SK-N-SH (cell line): ENCODE results near the gene EHMT2. TPM values are rescaled to one million over a fixed set of nuclear protein-coding genes. Genes with fewer than 3 reads are reported as not detected.

Source experiments
- CTCF ChIA-PET: fragments of 300-600, 350-600 bp; formaldehyde crosslinking; extraction: SDS; loops from one replicate; lab custom pipeline; 2021; lab: Yijun Ruan, JAX
- POLR2A ChIA-PET: fragments of 350-600 bp; sonication (Branson Sonifier 250); formaldehyde crosslinking; extraction: SDS; loops from one replicate; lab custom pipeline; 2020; ENCODE audit warnings: antibody characterized with exemption, inconsistent platforms; lab: Yijun Ruan, JAX
- DNase-seq: peaks from one replicate; pipeline ENCODE4 v3.0.0; 2012
- H2AFZ ChIP-seq: fragments of 200-600 bp; sonication (generic); 2 replicates; pipeline ENCODE4 v1.8.1; 2016; ENCODE audit warnings: antibody characterized with exemption, mild to moderate bottlenecking, low read depth
- H3F3A ChIP-seq: fragments of 200-600 bp; sonication (generic); replicated peaks from 2 replicates; pipeline ENCODE3; 2016; ENCODE audit warnings: antibody characterized with exemption, mild to moderate bottlenecking; ENCODE audit not compliant: insufficient read depth
- H3K27ac ChIP-seq, 2 experiments: fragments of 200-500 bp in 1 of 2; fragments of 200-600 bp in 1 of 2; sonication (Bioruptor generic) in 1 of 2; sonication (generic), shearing (Covaris generic) in 1 of 2; 2 replicates each; pipeline versions ENCODE4 v1.5.1 to v1.6.1; 2014 to 2016; ENCODE audit warnings: low read depth in 2 of 2, inconsistent platforms in 1 of 2, low read length in 1 of 2, mild to moderate bottlenecking in 1 of 2, mixed read lengths in 1 of 2
- H3K27me3 ChIP-seq: fragments of 200-600 bp; sonication (generic), shearing (Covaris generic); 2 replicates; pipeline ENCODE4 v1.6.1; 2016; ENCODE audit warnings: mixed run types; ENCODE audit not compliant: insufficient read depth
- H3K36me3 ChIP-seq, 2 experiments: fragments of 200-500 bp in 1 of 2; fragments of 200-600 bp in 1 of 2; sonication (Bioruptor generic) in 1 of 2; sonication (generic) in 1 of 2; replicated peaks in 1 of 2; 2 replicates each; pipeline versions ENCODE3 to v1.5.1; 2014 to 2016; ENCODE audit warnings: low read length in 1 of 2, mild to moderate bottlenecking in 1 of 2; ENCODE audit not compliant: insufficient read depth in 2 of 2, control insufficient read depth in 1 of 2
- H3K4me1 ChIP-seq, 2 experiments: fragments of 200-500 bp in 1 of 2; fragments of 200-600 bp in 1 of 2; sonication (Bioruptor generic) in 1 of 2; sonication (generic), shearing (Covaris generic) in 1 of 2; 2 replicates each; pipeline versions ENCODE4 v1.5.1 to v1.6.1; 2014 to 2016; ENCODE audit warnings: low read depth in 1 of 2, low read length in 1 of 2, mixed run types in 1 of 2; ENCODE audit not compliant: insufficient read depth in 2 of 2, control insufficient read depth in 1 of 2
- H3K4me2 ChIP-seq: fragments of 200-600 bp; sonication (generic), shearing (Covaris generic); 2 replicates; pipeline ENCODE4 v1.6.1; 2017; ENCODE audit warnings: mixed run types
- H3K4me3 ChIP-seq, 2 experiments: fragments of 200-500 bp in 1 of 2; fragments of 200-600 bp in 1 of 2; sonication (Bioruptor generic) in 1 of 2; sonication (generic), shearing (Covaris generic) in 1 of 2; 2 replicates each; pipeline versions ENCODE4 v1.5.1 to v1.8.1; 2014 to 2016; ENCODE audit warnings: low read depth in 2 of 2, inconsistent platforms in 1 of 2, low read length in 1 of 2, mild to moderate bottlenecking in 1 of 2, mixed read lengths in 1 of 2, moderate library complexity in 1 of 2
- H3K79me2 ChIP-seq: fragments of 200-600 bp; sonication (generic); 2 replicates; pipeline ENCODE4 v1.8.1; 2017; ENCODE audit warnings: mild to moderate bottlenecking; ENCODE audit not compliant: insufficient read depth
- H3K9ac ChIP-seq: fragments of 200-600 bp; sonication (generic); 2 replicates; pipeline ENCODE4 v1.6.1; 2017; ENCODE audit warnings: mixed run types
- H3K9me2 ChIP-seq: fragments of 200-600 bp; sonication (generic); 2 replicates; pipeline ENCODE4 v1.6.1; 2017; ENCODE audit warnings: mixed run types
- H3K9me3 ChIP-seq: fragments of 200-600 bp; sonication (generic); 2 replicates; pipeline ENCODE4 v1.6.1; 2017; ENCODE audit warnings: mixed run types, mild to moderate bottlenecking, moderate library complexity
- H4K20me1 ChIP-seq: fragments of 200-600 bp; sonication (generic); 2 replicates; pipeline ENCODE4 v1.6.1; 2017; ENCODE audit warnings: mild to moderate bottlenecking, mixed run types; ENCODE audit not compliant: insufficient read depth
- MAX ChIP-seq: IDR thresholded peaks from 2 replicates; pipeline ENCODE4 v1.4.0; 2012; ENCODE audit warnings: low read depth
- NFIC ChIP-seq: IDR thresholded peaks from 2 replicates; pipeline ENCODE4 v1.4.0; 2012; ENCODE audit warnings: borderline replicate concordance
- USF2 ChIP-seq: fragments of 150-350 bp; IDR thresholded peaks from 2 replicates; pipeline ENCODE4 v1.6.1; 2017; ENCODE audit warnings: antibody characterized with exemption, low read length, low read depth, borderline replicate concordance
- WGBS: methylation state at CpG from one replicate; pipeline ENCODE4 v1.1.6; 2017; ENCODE audit warnings: low lambda C conversion rate; 5-methylcytosine and 5-hydroxymethylcytosine counted together
- polyA plus RNA-seq, 3 experiments: library from polyadenylated mRNA; depleted of rRNA; stranded (reverse); fragments of >200 nt; gene quantifications; 2 replicates each; pipeline ENCODE4 v1.2.3, GENCODE V29; 2012
- small RNA-seq, 7 experiments: library from RNA; depleted of rRNA; stranded (forward); fragments of <200 nt; gene quantifications; one replicate each; pipeline ENCODE3, GENCODE V24; 2012

Gene EHMT2
- polyA plus RNA-seq, 1 of the 3 experiments (the other 2 are of a cell fraction) = 72.0 TPM

- 68% methylated on average over 6 of the region's 6 CpGs for WGBS
- no peak for TF ChIP-seq USF2
- TF ChIP-seq NFIC = no peak
- no peak for TF ChIP-seq MAX
- Histone ChIP-seq H3K9me3 (no peaks in the 10 kb centered on the region), H3K79me2 (peaks cover 41% of the 10 kb centered on the region), H3K4me3 (peak overlapping the region; percentile 56 to 71), H3K4me1 (peaks cover 7 to 10% of the 10 kb centered on the region in 2 experiments; a peak in 2 of 4 replicates), H3K27me3 (no peaks in the 10 kb centered on the region), H3K9me2 (no peaks in the 10 kb centered on the region), H3K27ac (no peak overlapping the region), H3K36me3 (no peaks in the 10 kb centered on the region), H4K20me1 (peaks cover 1% of the 10 kb centered on the region), H3K4me2 (peak overlapping the region; percentile 80), H3F3A (peaks cover 12% of the 10 kb centered on the region), H3K9ac (peak overlapping the region; percentile 60; the same call in 1 of the 2 replicates), H2AFZ (no peak overlapping the region)
- ChIA-PET POLR2A (interaction anchor here (0.8 to 1.7 kb wide), 4 partner anchors 15 to 112 kb away, joined by 3 to 9 read pairs (median 4); partner anchors contain the start of genes HSPA1A, HSPA1L, LSM2 and NEU1), CTCF (interaction anchor here (0.7 to 2.8 kb wide), 14 partner anchors 17 to 284 kb away, joined by 3 to 45 read pairs (median 8); partner anchors contain the start of genes ATP6V1G2, CLIC1, DDAH2 and HSPA1A)
- no peak for DNase-seq
Observed at GRCh38 chr6:31830886-31831335, 66.6 kb downstream of the EHMT2 start.

Small RNA genes within 50 kb of the gene (small RNA-seq; reads per million reads assigned to genes)
- gene AL645922.1 = 0 reads per million in 7 experiments
- 2.9 to 77.1 (median 47.7) reads per million in 7 experiments for gene SNORD48
- 0 reads per million in 7 experiments for gene SNORD52

Other genes with a start within 250 kb of the EHMT2 start
- 100 and 220 TPM in 2 replicates for gene BAG6, start 245.0 kb downstream of the EHMT2 start, polyA plus RNA-seq (2012; rRNA removed)
- gene APOM, start 241.8 kb downstream of the EHMT2 start, polyA plus RNA-seq (2012; rRNA removed) = 6.8 and 7.2 TPM in 2 replicates
- 10.3 and 11.5 TPM in 2 replicates for gene C6orf47, start 236.9 kb downstream of the EHMT2 start, polyA plus RNA-seq (2012; rRNA removed)
- gene GPANK1, start 232.7 kb downstream of the EHMT2 start, polyA plus RNA-seq (2012; rRNA removed) = 18.3 and 19.1 TPM in 2 replicates
- 97.3 and 101 TPM in 2 replicates for gene CSNK2B, start 231.6 kb downstream of the EHMT2 start, polyA plus RNA-seq (2012; rRNA removed)
- gene LY6G5B, start 227.7 kb downstream of the EHMT2 start, polyA plus RNA-seq (2012; rRNA removed) = 12.7 and 20.6 TPM in 2 replicates
- gene LY6G5C, start 216.6 kb downstream of the EHMT2 start, polyA plus RNA-seq (2012; rRNA removed) = 0.60 and 1.1 TPM in 2 replicates
- gene ABHD16A, start 194.4 kb downstream of the EHMT2 start, polyA plus RNA-seq (2012; rRNA removed) = 49.3 and 52.9 TPM in 2 replicates
- not detected in 2 replicates for gene LY6G6F, start 190.8 kb downstream of the EHMT2 start, polyA plus RNA-seq (2012; rRNA removed)
- not detected in 2 replicates for gene LY6G6D, start 182.3 kb downstream of the EHMT2 start, polyA plus RNA-seq (2012; rRNA removed)
- 0.08 TPM in 1 of 2 replicates, not detected in the other for gene LY6G6C, start 176.0 kb downstream of the EHMT2 start, polyA plus RNA-seq (2012; rRNA removed)
- gene MPIG6B, start 174.3 kb downstream of the EHMT2 start, polyA plus RNA-seq (2012; rRNA removed) = not detected in 2 replicates
- 147 and 180 TPM in 2 replicates for gene DDAH2, start 168.4 kb downstream of the EHMT2 start, polyA plus RNA-seq (2012; rRNA removed)
- 520 and 569 TPM in 2 replicates for gene CLIC1, start 161.2 kb downstream of the EHMT2 start, polyA plus RNA-seq (2012; rRNA removed)
- gene MSH5, start 157.7 kb downstream of the EHMT2 start, polyA plus RNA-seq (2012; rRNA removed) = 16.0 and 19.5 TPM in 2 replicates
- 5.9 and 6.3 TPM in 2 replicates for gene SAPCD1, start 135.0 kb downstream of the EHMT2 start, polyA plus RNA-seq (2012; rRNA removed)
- gene VWA7, start 120.4 kb downstream of the EHMT2 start, polyA plus RNA-seq (2012; rRNA removed) = 0.45 and 0.56 TPM in 2 replicates
- 22.2 and 35.1 TPM in 2 replicates for gene VARS1, start 101.9 kb downstream of the EHMT2 start, polyA plus RNA-seq (2012; rRNA removed)
- gene LSM2, start 90.7 kb downstream of the EHMT2 start, polyA plus RNA-seq (2012; rRNA removed) = 47.8 and 79.1 TPM in 2 replicates
- 0.69 and 0.83 TPM in 2 replicates for gene HSPA1L, start 82.4 kb downstream of the EHMT2 start, polyA plus RNA-seq (2012; rRNA removed)
- 71.1 and 119 TPM in 2 replicates for gene HSPA1A, start 82.2 kb downstream of the EHMT2 start, polyA plus RNA-seq (2012; rRNA removed)
- gene HSPA1B, start 70.0 kb downstream of the EHMT2 start, polyA plus RNA-seq (2012; rRNA removed) = 52.4 and 96.3 TPM in 2 replicates
- 42.2 and 43.0 TPM in 2 replicates for gene NEU1, start 34.9 kb downstream of the EHMT2 start, polyA plus RNA-seq (2012; rRNA removed)
- 0.26 and 0.49 TPM in 2 replicates for gene SLC44A4, start 18.7 kb downstream of the EHMT2 start, polyA plus RNA-seq (2012; rRNA removed)
- 8.3 and 8.4 TPM in 2 replicates for gene ZBTB12, start 4.4 kb upstream of the EHMT2 start, polyA plus RNA-seq (2012; rRNA removed)
- gene C2, start 30.0 kb upstream of the EHMT2 start, polyA plus RNA-seq (2012; rRNA removed) = 0.15 and 0.43 TPM in 2 replicates
- gene CFB, start 48.4 kb upstream of the EHMT2 start, polyA plus RNA-seq (2012; rRNA removed) = 42.1 and 64.4 TPM in 2 replicates
- gene NELFE, start 61.3 kb upstream of the EHMT2 start, polyA plus RNA-seq (2012; rRNA removed) = 89.5 and 116 TPM in 2 replicates
- 86.3 and 89.4 TPM in 2 replicates for gene SKIC2, start 61.5 kb upstream of the EHMT2 start, polyA plus RNA-seq (2012; rRNA removed)
- gene DXO, start 74.4 kb upstream of the EHMT2 start, polyA plus RNA-seq (2012; rRNA removed) = 25.3 and 27.1 TPM in 2 replicates
- 9.9 and 11.4 TPM in 2 replicates for gene C4A, start 84.4 kb upstream of the EHMT2 start, polyA plus RNA-seq (2012; rRNA removed)
- gene C4B, start 117.1 kb upstream of the EHMT2 start, polyA plus RNA-seq (2012; rRNA removed) = 6.8 and 10.9 TPM in 2 replicates
- 0.03 TPM in 1 of 2 replicates, not detected in the other for gene CYP21A2, start 140.7 kb upstream of the EHMT2 start, polyA plus RNA-seq (2012; rRNA removed)
- gene TNXB, start 211.6 kb upstream of the EHMT2 start, polyA plus RNA-seq (2012; rRNA removed) = 0.48 and 0.55 TPM in 2 replicates
- gene ATF6B, start 230.5 kb upstream of the EHMT2 start, polyA plus RNA-seq (2012; rRNA removed) = 61.3 and 73.0 TPM in 2 replicates
- gene FKBPL, start 232.6 kb upstream of the EHMT2 start, polyA plus RNA-seq (2012; rRNA removed) = 2.7 and 3.5 TPM in 2 replicates